OCI-LY1 (cell line): ENCODE data around the gene SYT14.

Source experiments
- H2AFZ ChIP-seq: fragments of 200-600 bp; sonication (generic), shearing (Covaris generic); 2 replicates; pipeline ENCODE4 v1.6.0; 2014; ENCODE audit warnings: antibody characterized with exemption, mild to moderate bottlenecking, low read length
- H3F3A ChIP-seq: fragments of 200-600 bp; sonication (generic), shearing (Covaris generic); 2 replicates; pipeline ENCODE4 v1.6.0; 2014; ENCODE audit warnings: mild to moderate bottlenecking, antibody characterized with exemption, low read length, moderate library complexity; ENCODE audit not compliant: insufficient read depth
- H3K27ac ChIP-seq: fragments of 200-600 bp; sonication (generic); 2 replicates; pipeline ENCODE4 v1.5.1; 2014; ENCODE audit warnings: low read length, mixed run types, mild to moderate bottlenecking, low read depth; ENCODE audit not compliant: poor library complexity, severe bottlenecking
- H3K27me3 ChIP-seq: fragments of 200-600 bp; sonication (generic); 2 replicates; pipeline ENCODE4 v1.6.0; 2014; ENCODE audit warnings: antibody characterized with exemption, mild to moderate bottlenecking, low read length, moderate library complexity; ENCODE audit not compliant: insufficient read depth
- H3K36me3 ChIP-seq: fragments of 200-600 bp; sonication (generic); 2 replicates; pipeline ENCODE4 v1.6.1; 2014; ENCODE audit warnings: mild to moderate bottlenecking, antibody characterized with exemption, low read length, moderate library complexity, mixed read lengths; ENCODE audit not compliant: insufficient read depth
- H3K4me1 ChIP-seq: fragments of 200-600 bp; sonication (generic); 2 replicates; pipeline ENCODE4 v1.5.1; 2014; ENCODE audit warnings: mild to moderate bottlenecking, low read length, moderate library complexity; ENCODE audit not compliant: insufficient read depth, severe bottlenecking
- H3K4me2 ChIP-seq: fragments of 200-600 bp; sonication (generic), shearing (Covaris generic); 2 replicates; pipeline ENCODE4 v1.6.1; 2014; ENCODE audit warnings: low read length
- H3K4me3 ChIP-seq: fragments of 200-600 bp; sonication (generic); 2 replicates; pipeline ENCODE4 v1.5.1; 2014; ENCODE audit warnings: low read length, low read depth, mild to moderate bottlenecking, mixed read lengths; ENCODE audit not compliant: poor library complexity, severe bottlenecking
- H3K79me2 ChIP-seq: fragments of 200-600 bp; shearing (Covaris generic); 2 replicates; pipeline ENCODE4 v1.6.1; 2016; ENCODE audit warnings: mixed run types, low read length, mixed read lengths; ENCODE audit not compliant: insufficient read depth
- H3K9ac ChIP-seq: fragments of 200-600 bp; sonication (generic), shearing (Covaris generic); 2 replicates; pipeline ENCODE4 v1.6.1; 2014; ENCODE audit warnings: mild to moderate bottlenecking, low read length, mixed read lengths
- H3K9me2 ChIP-seq: fragments of 200-600 bp; sonication (generic), shearing (Covaris generic); 2 replicates; pipeline ENCODE4 v1.6.1; 2014; ENCODE audit warnings: low read depth, mild to moderate bottlenecking, low read length, mixed read lengths
- H3K9me3 ChIP-seq: fragments of 200-600 bp; shearing (Covaris generic); 2 replicates; pipeline ENCODE4 v1.6.1; 2014; ENCODE audit warnings: low read length, mixed read lengths
- H4K20me1 ChIP-seq: fragments of 200-600 bp; sonication (generic), shearing (Covaris generic); 2 replicates; pipeline ENCODE4 v1.6.0; 2016; ENCODE audit warnings: mild to moderate bottlenecking, low read length; ENCODE audit not compliant: insufficient read depth
- CTCF ChIP-seq: fragments of 200-600 bp; sonication (generic), shearing (Covaris generic); IDR thresholded peaks from 2 replicates; pipeline ENCODE4 v1.5.1; 2017; ENCODE audit warnings: mild to moderate bottlenecking, antibody characterized with exemption, low read length, moderate library complexity, mixed read lengths
- EZH2 ChIP-seq: fragments of 200-600 bp; sonication (generic), shearing (Covaris generic); IDR thresholded peaks from 2 replicates; pipeline ENCODE4 v1.8.0; 2017; ENCODE audit warnings: borderline replicate concordance, mixed run types, mild to moderate bottlenecking, antibody characterized with exemption, low read length, moderate library complexity, mixed read lengths

Gene SYT14

GRCh38 chr1:210123383-210123782 lies 185.4 kb downstream of the SYT14 start:
- no peak overlapping the region for H3K27ac ChIP-seq

GRCh38 chr1:210123924-210124589 lies 186.0 kb downstream of the SYT14 start:
- Histone ChIP-seq H3K9me3 (no peaks in the 10 kb centered on the region), H4K20me1 (no peaks in the 10 kb centered on the region), H3K27me3 (no peaks in the 10 kb centered on the region), H3K79me2 (no peaks in the 10 kb centered on the region), H3K36me3 (no peaks in the 10 kb centered on the region), H3K27ac (no peak overlapping the region), H3K9me2 (no peaks in the 10 kb centered on the region), H3K9ac (no peak overlapping the region), H3K4me1 (no peaks in the 10 kb centered on the region), H3K4me3 (no peak overlapping the region), H3F3A (no peaks in the 10 kb centered on the region), H2AFZ (no peak overlapping the region), H3K4me2 (no peak overlapping the region)
- TF ChIP-seq EZH2: no peak

More at GRCh38 chr1:210123383-210123782, 185.4 kb downstream of the SYT14 start:
- Histone ChIP-seq H3K4me1 (no peaks in the 10 kb centered on the region), H3K4me3 (no peak overlapping the region), H3K9ac (no peak overlapping the region), H4K20me1 (no peaks in the 10 kb centered on the region), H3K36me3 (no peaks in the 10 kb centered on the region), H3K4me2 (no peak overlapping the region), H2AFZ (no peak overlapping the region), H3K27me3 (no peaks in the 10 kb centered on the region), H3K79me2 (no peaks in the 10 kb centered on the region), H3K9me2 (no peaks in the 10 kb centered on the region), H3K9me3 (no peaks in the 10 kb centered on the region), H3F3A (no peaks in the 10 kb centered on the region)
- TF ChIP-seq CTCF (no peak), EZH2 (no peak)

- no peak overlapping the region for H3K4me3 ChIP-seq
- no peak overlapping the region for H2AFZ ChIP-seq
- no peak overlapping the region for H3K27ac ChIP-seq
These were observed 186.7 kb downstream of the SYT14 start for GRCh38 chr1:210124736-210125135.

More at GRCh38 chr1:210124736-210125135, 186.7 kb downstream of the SYT14 start:
- Histone ChIP-seq H3K9me2 (no peaks in the 10 kb centered on the region), H3K27me3 (no peaks in the 10 kb centered on the region), H3K4me1 (no peaks in the 10 kb centered on the region), H3K36me3 (no peaks in the 10 kb centered on the region), H3F3A (no peaks in the 10 kb centered on the region), H3K79me2 (no peaks in the 10 kb centered on the region), H3K4me2 (no peak overlapping the region), H3K9me3 (no peaks in the 10 kb centered on the region), H4K20me1 (no peaks in the 10 kb centered on the region), H3K9ac (no peak overlapping the region)
- no peak for TF ChIP-seq EZH2
- no peak for TF ChIP-seq CTCF
